Cardiac muscle cell (in vitro differentiated cells and primary cell): Measurements from ENCODE around the gene S100A2. TPM values are rescaled to one million over a fixed set of nuclear protein-coding genes. Genes with fewer than 3 reads are reported as not detected.

Experiments used
- DNase-seq, 2 donors: peaks; one replicate each; pipeline versions ENCODE4 v3.0.0 to v3.0.0-alpha.2; 2010 to 2017; ENCODE audit warnings: low read depth in 1 of 2, low spot score in 1 of 2
- H3K27ac ChIP-seq: fragments of 200-600 bp; sonication (generic); 2 replicates; pipeline ENCODE4 v1.5.1; 2016
- H3K27me3 ChIP-seq: fragments of 200-600 bp; sonication (generic); 2 replicates; pipeline ENCODE4 v1.6.0; 2016; ENCODE audit warnings: control low read depth
- H3K36me3 ChIP-seq: fragments of 200-600 bp; sonication (generic); 2 replicates; pipeline ENCODE4 v1.5.1; 2016; ENCODE audit warnings: control low read depth
- H3K4me1 ChIP-seq: fragments of 200-600 bp; sonication (generic); 2 replicates; pipeline ENCODE4 v1.8.1; 2017; ENCODE audit warnings: low read depth, mild to moderate bottlenecking, mixed run types
- H3K4me3 ChIP-seq: fragments of 200-600 bp; sonication (generic); 2 replicates; pipeline ENCODE4 v1.5.1; 2016; ENCODE audit warnings: mild to moderate bottlenecking
- H3K9me3 ChIP-seq: fragments of 200-600 bp; sonication (generic); 2 replicates; pipeline ENCODE4 v1.5.1; 2017; ENCODE audit warnings: low read depth, mild to moderate bottlenecking, control low read depth
- polyA plus RNA-seq: library from polyadenylated mRNA; unstranded; fragments of >200 nt; fragmentation: Nextera tagmentation; extraction: Ambion mirVana; gene quantifications from 2 replicates; pipeline ENCODE4 v1.2.1, GENCODE V29; 2016
- total RNA-seq: library from RNA; depleted of rRNA; stranded (reverse); fragments of >200 nt; gene quantifications from 2 replicates; pipeline ENCODE4 v1.2.3, GENCODE V29; 2016
- TF ChIP-seq, protein P1 (sequence below): IDR thresholded peaks from 2 replicates; pipeline ENCODE4 v1.5.1; 2012; ENCODE audit warnings: low read depth, mild to moderate bottlenecking, low read length

Gene S100A2
- total and polyA plus RNA-seq, 2 experiments from 2014 or later, result 2.3 TPM; not detected in 1

DNA sequence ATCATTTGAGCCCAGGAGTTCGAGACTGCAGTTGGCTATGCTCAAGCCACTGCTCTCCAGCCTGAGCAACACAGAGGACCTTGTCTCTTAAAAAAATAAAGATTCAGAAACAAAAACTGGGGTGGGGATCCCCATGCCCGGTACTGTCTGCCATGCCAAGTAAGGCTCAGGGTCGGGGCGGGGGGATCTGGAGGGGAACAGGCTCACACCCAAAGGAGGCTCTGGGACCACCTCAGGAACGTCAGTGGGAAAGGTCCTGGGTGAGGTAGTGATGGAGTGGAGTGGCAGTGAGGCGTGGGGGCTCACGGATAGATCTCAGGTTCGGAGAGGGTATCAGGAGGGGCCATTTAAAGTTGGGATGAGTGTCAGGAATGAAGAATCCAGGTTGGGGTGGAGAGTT lies 19.3 kb downstream of the S100A2 start:
- TF ChIP-seq, protein P1, sequence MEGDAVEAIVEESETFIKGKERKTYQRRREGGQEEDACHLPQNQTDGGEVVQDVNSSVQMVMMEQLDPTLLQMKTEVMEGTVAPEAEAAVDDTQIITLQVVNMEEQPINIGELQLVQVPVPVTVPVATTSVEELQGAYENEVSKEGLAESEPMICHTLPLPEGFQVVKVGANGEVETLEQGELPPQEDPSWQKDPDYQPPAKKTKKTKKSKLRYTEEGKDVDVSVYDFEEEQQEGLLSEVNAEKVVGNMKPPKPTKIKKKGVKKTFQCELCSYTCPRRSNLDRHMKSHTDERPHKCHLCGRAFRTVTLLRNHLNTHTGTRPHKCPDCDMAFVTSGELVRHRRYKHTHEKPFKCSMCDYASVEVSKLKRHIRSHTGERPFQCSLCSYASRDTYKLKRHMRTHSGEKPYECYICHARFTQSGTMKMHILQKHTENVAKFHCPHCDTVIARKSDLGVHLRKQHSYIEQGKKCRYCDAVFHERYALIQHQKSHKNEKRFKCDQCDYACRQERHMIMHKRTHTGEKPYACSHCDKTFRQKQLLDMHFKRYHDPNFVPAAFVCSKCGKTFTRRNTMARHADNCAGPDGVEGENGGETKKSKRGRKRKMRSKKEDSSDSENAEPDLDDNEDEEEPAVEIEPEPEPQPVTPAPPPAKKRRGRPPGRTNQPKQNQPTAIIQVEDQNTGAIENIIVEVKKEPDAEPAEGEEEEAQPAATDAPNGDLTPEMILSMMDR, result no peak
- DNase-seq, result no peak
- H3K4me3 ChIP-seq, result no peak overlapping the region
- peaks cover 24% of the 10 kb centered on the region for H3K4me1 ChIP-seq
- H3K9me3 ChIP-seq, result no peaks in the 10 kb centered on the region
- H3K36me3 ChIP-seq, result no peaks in the 10 kb centered on the region
- H3K27me3 ChIP-seq, result no peaks in the 10 kb centered on the region
- peak overlapping the region; percentile 89 for H3K27ac ChIP-seq

DNA sequence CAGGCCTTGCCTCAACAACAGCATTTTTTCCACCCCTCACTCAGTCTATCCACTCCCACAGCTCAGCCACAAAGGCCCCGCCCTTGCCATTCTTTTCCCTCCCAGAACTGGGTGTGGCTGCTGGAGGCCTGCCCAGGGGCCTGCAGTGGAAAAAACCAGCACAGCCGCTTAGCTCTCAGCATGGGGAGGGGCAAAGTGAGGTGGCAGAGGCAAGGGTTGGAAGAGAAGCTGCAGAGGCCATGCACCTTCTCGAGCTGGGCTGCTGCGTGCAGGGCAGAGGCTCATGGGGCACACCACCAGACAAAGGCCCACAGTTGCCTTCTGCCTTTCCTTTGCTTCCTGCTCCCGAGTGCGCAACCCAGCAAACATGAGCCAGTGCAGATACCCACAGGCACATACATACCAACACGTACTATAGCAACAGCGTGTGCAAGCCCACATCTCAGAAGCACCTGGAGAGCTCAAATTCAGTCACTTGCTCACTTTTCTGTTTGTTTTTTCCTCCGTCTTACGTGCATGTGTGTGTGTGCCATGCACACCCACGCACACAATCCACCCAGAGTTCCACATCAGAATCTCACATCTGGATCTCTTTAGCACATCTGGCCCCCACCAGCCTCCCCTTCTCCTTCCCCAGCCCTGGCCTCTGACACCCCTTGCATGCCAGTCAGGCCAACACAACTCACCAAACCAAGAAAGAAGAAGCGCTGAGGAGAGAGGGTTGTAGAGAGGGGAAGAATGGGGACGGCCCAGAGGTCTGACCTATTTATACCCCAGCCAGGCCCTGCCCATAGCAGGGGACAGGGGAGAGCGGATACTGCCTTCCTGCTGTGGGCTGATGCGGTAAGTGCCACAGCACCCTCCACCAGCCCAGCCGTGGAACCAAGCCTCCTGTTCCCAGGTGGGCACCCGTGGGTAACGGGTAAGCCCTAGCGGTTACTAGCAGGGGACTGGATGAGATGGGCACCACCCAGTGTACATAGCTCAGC lies 20.3 kb downstream of the S100A2 start, which contains the start of gene S100A4:
Gene S100A4, minus strand, starts transcription at position 740 of the 989 bp plus-strand sequence. CDS start 1,012 bp downstream, outside the sequence.
- Histone ChIP-seq H3K9me3 (no peaks in the 10 kb centered on the region), H3K27ac (peak within 1 kb of the TSS; percentile 89), H3K4me3 (no peak within 1 kb of the TSS), H3K36me3 (no peaks in the 10 kb centered on the region), H3K27me3 (no peaks in the 10 kb centered on the region), H3K4me1 (peaks cover 24% of the 10 kb centered on the region)
- TF ChIP-seq, protein P1, result no peak
- peak; percentile 95 to 96 for DNase-seq

DNA sequence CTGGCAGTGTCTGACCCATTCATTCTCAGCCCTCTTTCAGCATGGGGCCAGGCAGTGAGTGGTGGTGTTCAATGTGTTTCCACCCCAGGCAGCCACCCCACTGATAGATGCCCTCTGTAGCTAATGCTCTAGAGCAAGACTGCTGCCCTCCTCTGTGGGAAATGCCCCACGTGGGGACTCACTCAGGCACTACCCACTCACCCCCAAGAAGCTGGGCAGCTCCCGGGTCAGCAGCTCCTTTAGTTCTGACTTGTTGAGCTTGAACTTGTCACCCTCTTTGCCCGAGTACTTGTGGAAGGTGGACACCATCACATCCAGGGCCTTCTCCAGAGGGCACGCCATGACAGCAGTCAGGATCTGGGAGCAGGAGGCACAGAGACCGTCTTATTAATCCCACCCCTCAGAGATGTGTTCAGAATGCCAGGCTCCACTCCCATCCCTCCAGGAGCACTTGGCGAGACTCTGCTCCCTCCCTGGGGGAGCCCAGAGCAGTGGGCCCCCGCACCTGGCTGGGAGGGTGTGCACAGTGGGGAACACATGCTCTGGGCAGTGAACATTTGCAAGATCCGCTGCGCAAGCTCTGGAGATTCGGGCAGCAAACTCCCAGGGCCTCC lies 21.1 kb downstream of the S100A2 start:
- TF ChIP-seq, protein P1, result no peak
- H3K27ac ChIP-seq, result peak overlapping the region; percentile 89

DNA sequence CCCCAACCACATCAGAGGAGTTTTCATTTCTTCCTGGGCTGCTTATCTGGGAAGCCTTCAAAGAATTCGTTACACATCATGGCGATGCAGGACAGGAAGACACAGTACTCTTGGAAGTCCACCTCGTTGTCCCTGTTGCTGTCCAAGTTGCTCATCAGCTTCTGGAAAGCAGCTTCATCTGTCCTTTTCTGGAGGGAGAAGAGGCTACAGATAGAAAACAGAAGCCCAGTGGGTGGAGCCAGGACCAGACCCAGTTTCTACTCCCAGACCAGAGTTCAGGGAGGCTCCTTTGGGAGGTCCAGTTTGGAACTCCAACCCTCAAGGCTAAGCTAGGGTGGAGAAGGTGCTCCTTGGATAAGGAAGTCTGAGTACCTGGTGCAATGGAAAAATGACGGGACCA lies 21.9 kb downstream of the S100A2 start:
- Histone ChIP-seq H3K4me3 (no peak overlapping the region), H3K9me3 (no peaks in the 10 kb centered on the region), H3K27ac (no peak overlapping the region), H3K4me1 (peaks cover 24% of the 10 kb centered on the region), H3K36me3 (no peaks in the 10 kb centered on the region), H3K27me3 (no peaks in the 10 kb centered on the region)
- no peak for DNase-seq
- TF ChIP-seq, protein P1, result no peak

More for the DNA sequence above, 21.1 kb downstream of the S100A2 start:
- DNase-seq, result no peak
- no peaks in the 10 kb centered on the region for H3K27me3 ChIP-seq
- H3K9me3 ChIP-seq, result no peaks in the 10 kb centered on the region
- H3K4me3 ChIP-seq, result no peak overlapping the region
- no peaks in the 10 kb centered on the region for H3K36me3 ChIP-seq
- peaks cover 24% of the 10 kb centered on the region for H3K4me1 ChIP-seq

DNA sequence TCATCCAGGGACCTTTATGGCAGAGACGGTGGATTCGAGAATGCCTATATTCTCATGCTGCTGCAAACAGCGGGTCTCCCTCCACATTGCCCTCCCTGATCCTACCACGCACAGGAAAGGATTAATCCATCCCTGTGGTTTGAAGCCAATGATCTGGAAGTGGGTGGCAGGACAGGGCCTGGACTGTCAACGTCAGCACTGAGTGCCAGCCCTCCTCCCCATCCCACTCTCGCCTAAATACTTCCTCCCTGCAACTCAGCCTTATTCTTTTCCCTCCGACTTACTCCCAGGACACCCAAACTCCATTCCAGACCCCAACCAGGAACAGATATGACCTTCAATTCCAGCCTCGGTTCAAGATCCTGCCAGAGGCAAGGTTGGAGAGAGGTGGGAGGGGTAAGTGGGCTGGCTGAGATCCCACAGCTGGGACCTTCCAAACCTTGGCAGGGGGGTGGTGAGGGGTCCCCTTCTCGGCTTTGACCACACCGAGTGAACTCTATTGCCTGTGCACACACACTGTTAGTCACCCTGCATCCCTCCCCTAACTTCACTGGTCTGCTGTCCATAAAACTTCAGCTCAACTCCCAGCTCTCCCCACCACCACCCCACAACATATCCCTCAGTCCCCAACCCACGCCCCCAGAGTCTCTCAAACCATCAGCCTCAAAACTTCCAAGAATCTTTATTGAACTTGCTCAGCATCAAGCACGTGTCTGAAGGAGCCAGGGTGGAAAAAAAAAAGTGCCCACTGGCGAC lies 22.5 kb downstream of the S100A2 start:
- Histone ChIP-seq H3K4me3 (no peak overlapping the region), H3K9me3 (no peaks in the 10 kb centered on the region), H3K36me3 (no peaks in the 10 kb centered on the region), H3K27me3 (no peaks in the 10 kb centered on the region), H3K4me1 (peaks cover 28% of the 10 kb centered on the region), H3K27ac (no peak overlapping the region)
- no peak for DNase-seq
- TF ChIP-seq, protein P1, result no peak
